Measurements from ENCODE around the gene PRKCD.

Gene PRKCD

DNA sequence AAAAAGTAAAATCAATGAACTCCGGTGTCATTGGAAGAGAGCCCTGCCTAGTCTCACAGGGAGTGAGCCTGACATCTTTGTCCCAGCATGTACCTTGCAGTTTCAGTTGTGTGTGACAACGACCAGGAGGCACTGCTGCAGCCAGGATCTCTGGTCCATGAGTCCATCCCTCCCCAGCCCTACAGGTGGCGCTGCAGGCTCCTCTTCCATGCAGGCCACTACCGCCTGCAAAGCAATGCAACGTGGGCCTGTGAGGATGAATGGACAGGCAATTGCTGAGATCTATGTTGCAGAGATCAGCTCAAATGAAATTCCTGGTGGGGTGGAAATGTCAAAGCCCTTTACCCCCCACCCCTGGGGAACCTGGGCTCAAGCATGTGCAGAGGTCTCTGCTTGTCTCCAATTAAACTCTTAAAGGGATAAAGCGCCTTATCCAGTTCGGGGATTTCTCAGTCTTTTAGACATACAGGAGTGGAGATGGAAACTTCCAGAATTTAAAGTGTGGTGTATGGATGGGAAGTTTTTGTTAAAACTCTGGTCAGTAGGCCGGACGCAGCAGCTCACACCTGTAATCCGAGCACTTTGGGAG is 59.0 kb downstream of the PRKCD start:
- no peak for DNase-seq (ENCODE audit: low read depth)
- TF ChIP-seq, protein P1, sequence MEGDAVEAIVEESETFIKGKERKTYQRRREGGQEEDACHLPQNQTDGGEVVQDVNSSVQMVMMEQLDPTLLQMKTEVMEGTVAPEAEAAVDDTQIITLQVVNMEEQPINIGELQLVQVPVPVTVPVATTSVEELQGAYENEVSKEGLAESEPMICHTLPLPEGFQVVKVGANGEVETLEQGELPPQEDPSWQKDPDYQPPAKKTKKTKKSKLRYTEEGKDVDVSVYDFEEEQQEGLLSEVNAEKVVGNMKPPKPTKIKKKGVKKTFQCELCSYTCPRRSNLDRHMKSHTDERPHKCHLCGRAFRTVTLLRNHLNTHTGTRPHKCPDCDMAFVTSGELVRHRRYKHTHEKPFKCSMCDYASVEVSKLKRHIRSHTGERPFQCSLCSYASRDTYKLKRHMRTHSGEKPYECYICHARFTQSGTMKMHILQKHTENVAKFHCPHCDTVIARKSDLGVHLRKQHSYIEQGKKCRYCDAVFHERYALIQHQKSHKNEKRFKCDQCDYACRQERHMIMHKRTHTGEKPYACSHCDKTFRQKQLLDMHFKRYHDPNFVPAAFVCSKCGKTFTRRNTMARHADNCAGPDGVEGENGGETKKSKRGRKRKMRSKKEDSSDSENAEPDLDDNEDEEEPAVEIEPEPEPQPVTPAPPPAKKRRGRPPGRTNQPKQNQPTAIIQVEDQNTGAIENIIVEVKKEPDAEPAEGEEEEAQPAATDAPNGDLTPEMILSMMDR (IDR thresholded peaks at IDR 0.05; ENCODE audit: control insufficient read depth, insufficient read depth, low read depth, low read length, missing control alignments), result peak; percentile 97
- H3K4me3 ChIP-seq (ENCODE audit: control insufficient read depth, low read depth, low read length), result no peak overlapping the region

DNA sequence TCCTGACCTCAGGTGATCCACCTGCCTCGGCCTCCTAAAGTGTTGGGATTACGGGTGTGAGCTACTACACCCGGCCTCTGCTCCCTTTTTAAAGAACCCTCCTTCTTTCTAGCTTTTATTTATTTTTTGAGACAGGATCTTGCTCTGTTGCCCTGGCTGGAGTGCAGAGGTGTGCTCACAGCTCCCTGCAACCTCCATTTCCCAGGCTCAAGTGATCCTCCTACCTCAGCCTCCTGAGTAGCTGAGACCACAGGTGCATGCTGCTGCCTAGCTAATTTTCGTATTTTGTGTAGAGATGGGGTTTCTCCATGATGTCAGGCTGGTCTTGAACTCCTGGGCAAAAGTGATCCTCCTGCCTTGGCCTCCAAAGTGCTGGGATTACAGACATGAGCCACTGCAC is 60.3 kb downstream of the PRKCD start:
- TF ChIP-seq, protein P1 (IDR thresholded peaks at IDR 0.05; ENCODE audit: control insufficient read depth, insufficient read depth, low read depth, low read length, missing control alignments), result no peak
- no peak overlapping the region for H3K4me3 ChIP-seq (ENCODE audit: control insufficient read depth, low read depth, low read length)
- no peak for DNase-seq (ENCODE audit: low read depth)

DNA sequence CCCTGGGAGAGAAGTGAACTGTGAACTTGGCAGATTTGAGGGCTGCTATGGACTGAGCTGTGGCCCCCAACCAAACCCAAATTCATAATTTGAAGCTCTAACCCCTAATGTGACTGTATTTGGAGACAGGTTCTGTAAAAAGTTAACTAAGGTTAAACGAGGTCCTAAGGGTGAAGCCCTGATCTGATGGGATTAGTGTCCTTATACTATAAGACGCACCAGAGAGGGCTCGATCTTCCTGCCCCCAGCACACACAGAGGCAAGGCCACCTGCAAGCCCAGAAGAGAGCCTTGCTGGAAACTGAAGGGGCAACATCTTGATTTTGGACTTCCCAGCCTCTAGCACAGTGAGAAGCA is 60.8 kb downstream of the PRKCD start:
- TF ChIP-seq, protein P1 (IDR thresholded peaks at IDR 0.05; ENCODE audit: control insufficient read depth, insufficient read depth, low read depth, low read length, missing control alignments), result no peak
- H3K4me3 ChIP-seq (ENCODE audit: control insufficient read depth, low read depth, low read length), result no peak overlapping the region

DNA sequence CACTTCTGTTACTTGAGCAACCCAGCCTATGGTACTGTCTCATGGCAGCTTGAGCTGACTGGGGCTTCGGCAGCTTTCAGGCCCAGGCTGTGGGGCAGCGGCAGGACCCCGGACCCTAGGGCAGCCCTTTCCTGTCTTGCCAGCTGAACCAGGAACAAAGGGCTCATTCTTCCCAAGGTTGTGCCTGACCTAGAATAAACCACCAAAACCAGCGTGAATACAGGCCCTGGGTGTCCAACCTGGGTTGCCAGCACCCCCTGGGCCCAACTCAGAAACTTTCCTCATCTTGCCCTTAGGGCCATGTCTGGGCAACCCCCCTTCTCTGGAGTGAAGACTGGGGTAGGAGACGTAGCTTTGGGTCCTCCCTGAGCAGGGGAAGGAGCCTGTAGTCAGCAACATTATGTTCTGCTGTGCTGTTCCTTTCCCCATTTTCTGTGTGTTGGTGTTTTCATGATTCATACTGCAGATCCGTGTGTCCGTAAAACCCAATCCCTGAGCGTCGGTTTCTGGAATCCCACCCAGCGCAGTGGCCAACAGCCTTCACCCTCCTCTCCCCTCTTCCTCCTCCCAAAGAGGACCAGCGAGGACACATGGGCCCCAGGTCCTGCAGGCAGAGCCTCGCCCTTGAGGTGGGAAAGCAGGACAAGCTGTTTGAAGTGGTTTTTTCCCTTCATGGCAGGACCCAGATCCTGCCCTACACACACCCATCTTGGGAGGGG is 61.3 kb downstream of the PRKCD start:
- no peak overlapping the region for H3K4me3 ChIP-seq (ENCODE audit: control insufficient read depth, low read depth, low read length)
- TF ChIP-seq, protein P1 (IDR thresholded peaks at IDR 0.05; ENCODE audit: control insufficient read depth, insufficient read depth, low read depth, low read length, missing control alignments), result no peak

More for the DNA sequence above, 60.8 kb downstream of the PRKCD start:
- no peak for DNase-seq (ENCODE audit: low read depth)

DNA sequence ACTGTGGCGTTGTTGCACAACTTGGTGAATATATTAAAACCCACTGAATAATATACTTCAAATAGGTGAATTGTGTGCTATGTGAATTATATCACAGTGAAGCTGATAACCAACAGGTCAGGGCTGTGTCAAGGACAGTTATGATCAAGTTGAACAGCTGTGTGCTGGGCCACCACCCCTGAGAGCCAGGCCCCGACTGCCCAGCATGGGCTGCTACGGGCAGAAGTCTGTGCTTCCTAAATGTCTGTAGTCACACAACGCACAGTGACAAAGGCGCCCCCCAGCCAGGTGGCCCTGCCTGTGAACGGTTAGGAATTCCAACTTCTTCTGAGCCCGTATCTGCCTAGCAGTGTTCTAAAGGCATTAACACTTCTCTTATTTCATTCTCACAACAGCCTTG is 62.0 kb downstream of the PRKCD start:
- H3K4me3 ChIP-seq (ENCODE audit: control insufficient read depth, low read depth, low read length), result no peak overlapping the region
- TF ChIP-seq, protein P1 (IDR thresholded peaks at IDR 0.05; ENCODE audit: control insufficient read depth, insufficient read depth, low read depth, low read length, missing control alignments), result no peak
- DNase-seq (ENCODE audit: low read depth), result no peak

More for the DNA sequence above, 61.3 kb downstream of the PRKCD start:
- no peak for DNase-seq (ENCODE audit: low read depth)

DNA sequence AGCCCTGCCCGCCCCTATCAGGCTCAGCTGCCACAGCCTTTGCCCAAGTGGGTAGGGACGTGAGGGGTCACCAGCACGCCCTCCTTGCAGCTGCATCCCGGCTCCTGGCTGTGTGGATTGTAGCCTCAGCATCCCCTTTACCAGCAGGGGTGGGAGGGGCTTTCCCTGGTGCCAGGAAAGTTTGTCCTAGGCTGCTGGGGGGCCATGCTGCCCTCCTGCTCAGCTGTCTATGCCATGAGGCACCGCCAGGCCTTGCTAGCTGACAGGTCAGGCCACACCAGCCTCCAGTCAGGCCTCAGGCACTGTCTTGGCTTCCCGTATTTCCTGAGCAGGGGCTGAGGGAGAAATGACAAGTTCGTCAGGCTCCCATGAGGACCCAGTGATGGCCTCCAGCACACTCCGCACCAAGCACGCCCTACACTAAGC is 62.5 kb downstream of the PRKCD start:
- H3K4me3 ChIP-seq (ENCODE audit: control insufficient read depth, low read depth, low read length), result no peak overlapping the region
- TF ChIP-seq, protein P1 (IDR thresholded peaks at IDR 0.05; ENCODE audit: control insufficient read depth, insufficient read depth, low read depth, low read length, missing control alignments), result no peak
- DNase-seq (ENCODE audit: low read depth), result no peak
